ENCODE data around the gene USP15. TPM values are rescaled to one million over a fixed set of nuclear protein-coding genes. Genes with fewer than 3 reads are reported as not detected.

The USP15 gene
- total and polyA plus RNA-seq, 2 of the 4 experiments (the other 2 are of a cell fraction) = 28.5 to 49.6 TPM

DNA sequence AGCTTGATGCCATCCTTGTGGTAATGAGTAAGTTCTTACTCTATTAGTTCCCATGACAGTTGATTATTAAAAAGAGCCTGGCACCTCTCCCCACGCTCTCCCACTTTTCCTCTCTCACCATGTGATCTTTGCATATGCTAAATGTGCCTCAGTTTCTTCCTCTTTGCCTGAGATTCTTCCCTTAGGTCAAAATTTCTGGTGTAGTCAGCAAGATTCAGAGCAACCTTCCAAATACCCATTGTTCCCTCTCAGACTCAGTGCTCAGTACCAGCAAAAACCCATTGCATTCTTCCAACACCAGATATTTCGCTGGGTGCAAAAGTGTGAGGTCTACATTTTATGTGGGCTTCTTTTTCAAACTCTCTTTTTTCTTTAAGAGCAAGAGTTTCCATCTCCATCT lies 10.8 kb upstream of the USP15 start:
- Histone ChIP-seq H3K4me3 (ENCODE audit: insufficient read depth, low read depth, low read length) (no peak overlapping the region), H2AFZ (replicated peaks; ENCODE audit: low read length, poor library complexity) (no peak overlapping the region), H3K14ac (replicated peaks; ENCODE audit: low read depth, low read length) (no peak overlapping the region), H4K8ac (ENCODE audit: low read depth in 2 of 2, low read length in 2 of 2) (no peak overlapping the region), H3K9me1 (ENCODE audit: insufficient read depth, low read length) (no peaks in the 10 kb centered on the region), H3K18ac (ENCODE audit: low read depth, low read length) (no peak overlapping the region), H3K9ac (ENCODE audit: low read depth, low read length) (no peak overlapping the region), H4K91ac (ENCODE audit: insufficient read depth, low read depth, low read length) (no peak overlapping the region), H2BK15ac (ENCODE audit: low read depth, low read length) (no peak overlapping the region), H3K9me3 (ENCODE audit: control insufficient read depth, insufficient read depth, low read length) (no peaks in the 10 kb centered on the region), H4K20me1 (ENCODE audit: insufficient read depth, low read length) (no peaks in the 10 kb centered on the region), H4K5ac (ENCODE audit: low read depth, low read length) (no peak overlapping the region), H2AK5ac (ENCODE audit: low read depth, low read length) (no peak overlapping the region), H3K4me2 (ENCODE audit: low read depth, low read length) (no peak overlapping the region), H3K27ac (ENCODE audit: insufficient read depth, low read length) (no peak overlapping the region), H2BK20ac (ENCODE audit: low read depth, low read length) (no peak overlapping the region), H2AK9ac (replicated peaks; ENCODE audit: low read depth, low read length, poor library complexity) (no peak overlapping the region), H3K79me1 (ENCODE audit: low read depth in 1 of 2, low read length in 2 of 2) (no peaks in the 10 kb centered on the region), H3K27me3 (ENCODE audit: control insufficient read depth, insufficient read depth, low read length) (no peaks in the 10 kb centered on the region), H3K36me3 (ENCODE audit: control insufficient read depth, insufficient read depth, low read length) (no peaks in the 10 kb centered on the region), H3K4me1 (ENCODE audit: control insufficient read depth, insufficient read depth, low read length) (peaks cover 3% of the 10 kb centered on the region; the same call in 1 of the 2 replicates), H3K4ac (ENCODE audit: low read depth, low read length) (no peak overlapping the region), H2BK120ac (ENCODE audit: low read depth, low read length) (no peak overlapping the region), H3K56ac (ENCODE audit: extremely low read depth, insufficient read depth, low read length) (no peak overlapping the region), H2BK5ac (ENCODE audit: low read depth, low read length, poor library complexity, severe bottlenecking) (no peak overlapping the region), H3K23ac (ENCODE audit: low read depth, low read length) (no peak overlapping the region)
- TF ChIP-seq RAD21 (IDR thresholded peaks at IDR 0.05; ENCODE audit: low read length) = no peak
- TF ChIP-seq MAZ (IDR thresholded peaks at IDR 0.05; ENCODE audit: borderline replicate concordance, low read depth, low read length) = no peak
- ATAC-seq (ENCODE audit: low read depth) (no peak), DNase-seq (no peak)
- dilution Hi-C loops (cut with HindIII; ENCODE audit: low sequenced_read_pairs, unreplicated experiment) = no loop called here
- WGBS, 2 experiments (ENCODE audit: extremely low coverage in 2 of 2, insufficient read length in 1 of 2) = no CpG with 5 or more reads among the region's 2 CpGs
- BruUV-seq (replicated peaks) = no TSS peak
- POLR2A ChIA-PET (ENCODE audit: unreplicated experiment) = no interaction called here
- CTCF ChIA-PET = no interaction called here
- intact Hi-C loops (cut with micrococcal nuclease) = no loop called here
- in situ Hi-C loops (cut with MboI; ENCODE audit: low sequenced_read_pairs) = no loop called here

Measured in IMR-90 (cell line).